Inferior parietal cortex (tissue), 1 donor: Measurements from ENCODE around the gene SCAND1.
A peak's percentile ranks its signal among the peaks of the same experiment; 100 is the strongest.
"Not testable (repeated sequence)": the region's sequence is repeated elsewhere in the genome, so short reads cannot be mapped to it uniquely, and the experiment has no call there.

Source experiments
- DNase-seq: peaks from one replicate; pipeline ENCODE4 v3.0.0-alpha.2; 2016; ENCODE audit errors: extremely low spot score

Gene SCAND1

DNA sequence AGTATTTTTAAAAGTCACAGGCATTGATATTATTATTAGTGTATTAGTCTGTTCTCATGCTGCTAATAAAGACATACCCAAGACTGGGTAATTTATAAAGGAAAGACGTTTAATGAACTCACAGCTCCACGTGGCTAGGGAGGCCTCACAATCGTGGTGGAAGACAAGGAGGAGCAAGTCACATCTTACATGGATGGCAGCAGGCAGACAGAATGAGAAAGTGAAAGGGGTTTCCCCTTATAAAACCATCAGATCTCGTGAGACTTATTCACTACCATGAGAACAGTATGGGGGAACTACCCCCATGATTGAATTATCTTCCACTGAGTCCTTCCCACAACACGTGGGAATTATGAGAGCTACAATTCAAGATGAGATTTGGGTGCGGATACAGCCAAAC is 5.0 kb upstream of the SCAND1 start:
- DNase-seq: not testable (repeated sequence)

DNA sequence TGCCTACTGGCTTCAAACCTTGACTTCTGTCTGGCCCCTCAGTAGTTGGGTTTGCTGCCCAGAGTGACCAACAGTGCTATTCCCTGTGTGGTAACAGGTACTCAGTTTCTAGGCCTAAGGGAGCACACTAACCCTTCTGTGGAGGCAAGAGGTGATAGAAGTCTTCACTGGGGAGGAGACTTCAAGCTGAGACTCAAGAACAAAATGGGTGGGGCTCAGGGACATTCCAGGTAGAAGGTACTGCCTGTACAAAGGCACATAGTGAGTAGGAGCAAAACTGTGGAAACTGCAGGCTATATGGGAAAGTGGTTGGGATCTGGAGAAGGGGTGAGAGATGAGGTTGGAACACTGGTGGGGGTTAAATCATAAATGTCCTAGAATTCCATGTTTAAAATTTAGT is 2.3 kb upstream of the SCAND1 start:
- DNase-seq: no peak

DNA sequence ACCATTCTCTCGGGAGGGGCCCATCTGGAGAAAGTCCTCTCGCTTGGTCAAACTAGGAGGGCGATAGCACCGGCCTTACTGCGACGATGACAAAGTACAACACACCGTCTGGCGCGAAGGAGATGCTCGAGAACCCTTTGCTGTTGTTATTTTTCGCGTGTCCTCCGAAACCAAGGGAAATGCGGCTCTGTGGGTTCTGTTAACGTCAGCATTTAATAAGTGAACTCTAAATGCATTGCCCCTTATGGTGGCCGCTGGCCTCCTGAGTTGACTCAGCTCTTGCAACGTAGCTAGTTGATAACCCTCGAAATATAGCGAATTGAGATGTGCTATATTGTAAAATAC is 577 bp upstream of the SCAND1 start:
- no peak for DNase-seq

DNA sequence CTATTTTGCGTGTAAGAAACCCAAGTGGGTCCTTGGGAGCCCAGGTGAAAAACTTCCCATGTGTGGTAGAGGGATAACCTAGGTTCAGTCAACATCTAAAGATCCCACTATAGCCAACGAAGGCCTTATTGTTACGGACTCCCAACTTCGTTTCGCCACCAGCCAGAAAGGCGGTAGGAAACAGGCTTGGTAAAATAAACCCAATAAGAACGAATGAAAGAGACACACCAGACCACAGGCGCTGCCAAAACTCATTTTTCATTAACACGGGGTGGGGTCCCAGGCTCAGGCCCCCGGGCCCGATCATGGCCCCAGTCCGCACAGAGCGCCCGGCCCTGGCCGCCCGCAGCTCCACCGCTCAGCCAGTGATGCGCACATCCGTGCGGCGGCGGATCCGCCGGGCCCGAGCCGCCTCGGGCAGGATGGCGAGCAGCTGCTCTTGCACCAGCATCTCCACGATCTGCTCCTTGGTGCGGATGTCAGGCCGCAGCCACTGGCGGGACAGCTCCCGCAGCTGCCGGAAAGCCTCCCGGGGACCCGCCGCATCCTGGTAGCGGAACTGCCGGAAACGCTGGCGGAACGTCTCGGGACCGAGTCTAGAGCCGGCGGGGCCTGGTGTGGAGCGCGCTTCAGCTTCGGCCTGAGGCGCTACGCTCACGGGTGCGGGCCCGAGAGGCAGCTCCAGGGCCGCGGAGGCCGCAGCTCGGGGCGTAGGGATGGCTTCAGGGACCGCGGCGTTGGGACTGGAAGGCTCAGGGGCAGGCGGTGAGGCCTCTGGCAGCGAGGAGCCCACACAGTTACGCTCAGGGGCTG is 709 bp downstream of the SCAND1 start:
- DNase-seq: peak; percentile 13

DNA sequence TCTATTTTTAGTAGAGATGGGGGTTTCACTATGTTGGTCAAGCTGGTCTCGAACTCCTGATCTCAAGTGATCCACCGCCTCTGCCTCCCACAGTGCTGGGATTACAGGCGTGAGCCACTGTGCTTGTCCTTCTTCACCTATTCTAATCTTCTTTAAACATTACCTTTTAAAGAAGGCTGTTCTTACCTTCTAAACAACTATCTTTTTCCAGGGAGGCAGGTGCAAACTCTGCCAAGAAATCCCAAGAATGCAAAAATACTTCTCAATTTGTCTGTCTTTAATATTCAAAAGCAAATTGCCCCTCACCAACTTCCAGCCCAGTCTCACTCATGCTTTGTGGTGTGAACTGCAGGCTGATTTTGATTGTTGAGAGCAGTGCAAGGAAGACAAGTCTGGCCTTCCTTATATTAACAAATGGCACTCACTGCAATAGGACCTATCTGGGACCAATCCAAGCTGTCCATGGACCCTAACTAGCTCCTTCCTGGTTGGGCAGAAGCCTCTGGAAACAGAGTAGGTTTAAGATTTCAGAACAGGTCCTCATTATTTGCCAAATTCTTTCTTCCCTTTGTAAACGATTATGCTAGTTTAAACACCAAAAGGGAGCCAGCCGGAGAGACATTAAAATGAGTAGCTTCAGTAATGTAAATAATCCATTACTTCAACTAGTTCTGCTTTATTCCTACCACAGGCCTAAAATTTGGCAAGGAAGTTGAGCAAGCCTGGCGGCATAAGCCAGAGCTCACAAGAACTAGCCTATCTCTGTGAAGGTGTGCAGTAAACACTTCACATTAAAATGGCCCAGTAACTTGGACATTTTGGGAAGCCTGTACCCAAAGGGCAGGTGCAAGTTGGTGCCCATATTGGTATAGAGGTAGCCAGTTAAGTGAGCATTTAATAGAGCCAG is 1.6 kb downstream of the SCAND1 start:
- peak; percentile 8 for DNase-seq

DNA sequence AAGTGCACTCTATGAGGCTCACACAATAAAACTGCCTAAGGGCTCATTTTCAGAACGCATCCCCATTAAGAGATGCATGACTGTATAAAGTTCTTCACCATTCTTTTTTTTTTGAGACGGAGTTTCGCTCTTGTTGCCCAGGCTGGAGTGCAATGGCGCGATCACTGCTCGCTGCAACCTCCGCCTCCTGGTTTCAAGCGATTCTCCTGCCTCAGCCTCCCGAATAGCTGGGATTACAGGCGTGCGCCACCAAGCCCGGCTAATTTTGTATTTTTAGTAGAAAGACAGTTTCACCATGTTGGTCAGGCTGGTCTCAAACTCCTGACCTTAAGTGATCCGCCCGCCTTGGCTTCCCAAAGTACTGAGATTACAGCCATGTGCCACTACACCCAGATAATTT is 2.2 kb downstream of the SCAND1 start:
- not testable (repeated sequence) for DNase-seq

DNA sequence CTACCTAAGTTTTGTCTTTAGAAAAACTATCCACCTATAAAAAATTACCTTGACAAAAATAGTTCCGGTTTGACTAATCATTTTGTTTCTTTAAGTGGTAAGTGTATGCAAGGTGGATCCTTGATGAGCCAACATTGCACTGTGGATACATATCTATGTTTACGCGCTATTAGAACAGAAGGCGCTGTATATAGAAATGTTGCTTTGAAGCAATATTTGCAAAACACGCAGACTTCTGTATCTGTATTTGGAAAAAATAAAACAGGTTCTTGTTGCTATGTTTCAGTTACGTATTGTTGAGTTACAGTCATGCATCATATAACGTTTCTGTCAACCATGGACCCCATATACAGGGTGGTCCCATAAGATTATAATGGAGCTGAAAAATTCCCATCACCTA is 4.2 kb downstream of the SCAND1 start:
- DNase-seq: no peak

DNA sequence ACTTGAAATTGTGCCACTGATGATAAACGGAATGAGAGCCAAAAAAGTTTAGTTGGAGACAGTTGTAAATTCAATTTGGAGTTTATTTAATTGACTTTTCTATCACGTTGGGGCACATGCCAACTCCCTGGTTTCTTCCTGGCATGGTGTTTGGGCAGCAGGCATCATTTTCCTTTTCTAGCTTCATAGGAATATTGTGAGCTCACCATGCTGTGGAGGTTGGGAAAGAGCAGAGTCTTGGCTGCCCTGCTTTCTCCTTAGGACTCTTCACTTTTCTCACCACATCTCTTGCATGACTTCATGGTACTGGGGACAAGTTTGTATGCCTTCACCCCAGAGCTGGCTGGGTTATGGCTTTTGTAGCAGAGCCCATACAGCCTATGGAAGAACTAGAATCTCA is 6.4 kb downstream of the SCAND1 start:
- DNase-seq: no peak

DNA sequence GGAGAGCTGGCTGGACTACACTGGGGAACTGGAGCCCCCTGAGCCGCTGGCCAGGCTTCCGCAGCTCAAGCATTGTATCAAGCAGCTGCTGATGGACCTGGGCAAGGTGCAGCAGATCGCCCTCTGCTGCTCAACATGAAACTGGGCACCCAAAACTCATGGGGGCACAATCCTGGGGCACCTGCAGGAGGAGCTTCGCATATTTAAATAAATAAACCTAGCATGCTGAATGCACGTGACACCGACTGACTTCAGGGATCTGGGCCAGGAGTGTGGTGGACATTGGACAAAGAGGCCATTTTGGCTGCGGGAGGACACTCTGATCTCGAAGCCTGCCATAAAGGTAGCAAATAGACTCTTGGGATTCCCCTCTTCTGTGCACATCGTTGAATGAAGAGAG is 6.8 kb downstream of the SCAND1 start:
- DNase-seq: no peak

DNA sequence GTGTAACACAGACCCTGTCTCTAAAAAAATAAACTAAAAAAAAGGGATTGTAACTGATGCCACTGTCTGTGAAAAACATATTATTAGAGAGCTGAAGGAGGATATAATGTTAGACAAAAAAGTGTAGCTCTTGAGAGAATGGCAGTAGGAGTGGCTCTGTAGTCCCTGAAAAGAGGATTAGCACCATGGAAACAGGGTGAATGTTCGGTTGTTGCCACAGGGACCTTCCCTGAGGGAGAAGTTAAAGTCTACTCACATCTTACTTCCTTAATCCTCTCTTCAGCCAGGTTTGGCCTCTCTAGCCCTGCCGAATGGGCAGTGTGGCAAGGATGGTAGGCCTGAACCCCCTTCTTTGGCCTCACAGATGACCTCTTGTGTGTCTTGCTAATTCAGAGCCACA is 12.1 kb downstream of the SCAND1 start:
- DNase-seq: no peak

DNA sequence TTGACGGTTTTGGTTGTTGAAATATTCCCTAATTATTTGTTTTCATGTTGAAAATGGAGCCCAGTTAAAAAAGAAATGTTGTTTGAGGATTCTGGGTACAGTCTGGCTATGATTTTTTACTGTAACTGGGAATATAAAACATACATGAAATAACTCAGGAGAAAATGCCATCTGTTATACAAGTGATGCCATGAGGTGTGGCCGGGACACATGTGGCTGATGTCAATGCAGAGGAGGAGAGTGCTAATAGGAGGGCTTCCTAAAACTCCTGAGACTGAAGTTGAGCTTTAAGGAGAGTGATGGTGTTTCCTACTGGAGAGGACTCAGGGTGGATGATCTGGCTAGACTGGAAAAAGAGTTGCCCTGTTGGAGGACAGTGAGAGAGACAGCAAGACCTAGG is 12.7 kb downstream of the SCAND1 start:
- DNase-seq: no peak

DNA sequence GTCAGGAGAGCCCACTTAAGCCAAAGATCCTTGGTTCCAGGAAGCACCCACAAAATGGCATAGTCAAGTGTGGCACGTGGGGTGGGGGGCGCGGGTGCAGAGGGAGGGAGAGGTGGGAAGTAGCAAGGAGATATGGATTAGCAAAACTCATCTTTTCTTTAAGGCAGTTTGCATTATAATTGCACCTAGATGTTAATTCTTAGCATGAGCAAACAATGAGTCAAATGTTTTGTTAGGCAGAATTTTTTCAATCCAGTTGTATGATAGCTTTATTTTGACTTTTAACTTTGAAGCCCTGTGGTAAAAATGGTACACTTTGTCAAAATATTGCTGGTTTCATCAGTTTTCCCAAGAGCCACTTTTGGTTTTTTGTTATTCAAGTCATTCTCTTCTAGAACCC is 15.0 kb downstream of the SCAND1 start:
- DNase-seq: no peak

DNA sequence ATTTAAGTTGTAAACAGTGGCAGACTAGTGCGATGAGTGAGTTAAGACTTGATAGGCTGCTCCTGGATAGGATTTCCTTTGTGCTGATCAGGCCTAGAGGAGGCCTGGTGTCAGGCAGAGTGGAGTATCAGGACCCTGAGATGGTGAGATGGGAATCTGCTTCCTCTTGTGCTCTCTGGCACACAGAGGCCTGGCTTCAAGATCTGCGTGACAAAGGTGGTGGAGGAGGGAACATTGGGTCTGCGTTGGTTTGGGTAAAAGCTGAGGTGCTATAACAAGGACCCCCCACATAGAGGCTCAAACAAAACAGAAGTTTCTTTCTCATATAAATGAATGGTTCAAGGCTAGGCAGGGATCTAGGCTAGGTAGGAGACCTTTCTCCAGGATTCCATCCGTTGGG is 20.3 kb downstream of the SCAND1 start:
- DNase-seq: no peak

DNA sequence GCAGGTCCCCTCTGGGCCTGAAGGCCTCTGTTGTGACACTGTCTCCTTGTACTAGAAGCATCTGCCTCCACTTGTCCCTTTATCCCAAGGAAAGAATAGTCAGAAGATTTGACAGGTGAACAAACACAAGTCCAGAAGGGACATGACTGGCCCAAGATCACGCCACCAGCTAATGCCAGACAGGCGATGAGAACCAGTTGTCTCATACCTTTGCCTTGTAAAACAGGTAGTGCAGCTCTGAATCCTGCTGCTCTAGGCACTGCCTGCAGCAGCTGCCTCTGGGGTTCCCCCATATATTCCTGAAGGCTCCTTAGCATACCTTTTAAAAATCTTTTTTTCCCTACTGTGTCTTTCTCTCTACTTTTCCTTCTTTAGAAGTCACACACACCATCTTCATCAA is 25.0 kb downstream of the SCAND1 start:
- DNase-seq: no peak

DNA sequence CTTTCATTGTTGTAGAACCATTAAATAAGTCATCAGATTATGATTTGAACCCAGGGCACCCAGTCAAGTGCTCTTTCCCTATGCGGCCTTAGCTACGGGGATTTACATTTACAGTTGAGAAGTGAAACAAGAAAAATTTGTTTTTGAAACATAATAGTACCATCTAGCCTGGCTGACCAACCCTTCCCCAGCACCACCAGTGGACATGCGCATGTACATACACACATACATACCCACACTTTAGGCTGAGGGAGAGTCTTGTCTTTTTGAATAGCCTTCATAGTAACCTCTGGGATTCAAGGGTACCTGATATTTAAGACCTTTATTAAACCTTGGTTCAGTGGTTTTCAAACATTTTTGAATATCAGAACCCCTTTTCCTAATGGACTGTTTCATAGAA is 33.8 kb downstream of the SCAND1 start:
- DNase-seq: no peak

DNA sequence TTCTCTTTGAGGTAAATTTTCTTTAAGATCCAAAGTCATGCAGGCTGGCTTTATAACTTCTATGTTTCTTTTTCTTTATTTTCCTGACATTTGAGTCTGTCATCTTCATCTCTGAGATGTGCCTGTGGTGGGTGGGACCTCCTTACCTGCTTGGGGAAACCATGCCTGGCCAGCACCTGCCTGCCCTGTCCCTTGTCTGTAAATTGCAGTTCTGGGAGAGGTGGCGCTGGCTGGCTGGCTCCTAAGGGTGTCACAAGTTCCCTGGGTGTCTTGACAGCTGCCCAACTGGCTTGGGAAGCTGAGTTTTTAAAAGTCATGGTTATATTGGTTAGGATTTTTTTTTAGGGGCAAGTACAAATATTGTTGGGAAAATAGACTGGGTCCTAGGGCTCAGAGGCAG is 36.3 kb downstream of the SCAND1 start:
- DNase-seq: no peak

DNA sequence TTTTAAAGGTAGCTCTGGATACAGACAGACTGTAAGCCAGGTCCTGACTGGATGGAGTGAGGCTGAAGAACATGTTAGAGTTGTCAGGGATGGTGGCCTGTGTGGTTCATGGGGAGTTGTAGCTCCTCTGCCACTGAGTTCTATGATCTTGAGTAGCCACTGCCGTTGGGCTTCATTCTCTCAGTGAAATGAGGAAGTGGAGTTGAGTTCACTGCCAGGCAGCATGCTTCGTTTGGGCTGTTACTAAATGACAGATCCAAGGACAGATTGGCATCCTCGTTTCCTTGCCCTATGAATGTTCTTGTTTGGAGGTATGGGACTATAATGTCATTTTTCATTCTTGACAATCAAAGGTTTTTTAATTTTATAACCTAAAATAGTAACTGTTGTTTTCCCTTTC is 37.2 kb downstream of the SCAND1 start:
- no peak for DNase-seq

DNA sequence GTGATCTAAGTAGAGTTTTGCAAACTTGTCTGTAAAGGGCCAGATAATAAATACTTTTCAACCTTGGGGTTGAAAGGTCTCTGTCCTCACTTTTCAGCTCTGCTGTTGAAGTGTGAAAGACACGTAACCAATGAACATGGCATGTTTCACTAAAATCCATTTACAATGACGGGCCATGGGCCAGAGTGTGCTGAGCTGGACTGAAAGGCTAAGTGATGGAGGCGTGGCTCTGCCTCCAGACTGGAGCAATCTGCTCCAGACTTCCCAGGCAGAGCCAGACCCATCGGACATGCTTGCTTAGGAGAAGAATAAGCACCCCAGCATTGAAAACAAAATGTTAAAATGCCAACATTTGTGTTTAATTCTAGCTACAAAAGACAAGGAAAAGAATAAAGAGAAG is 41.4 kb downstream of the SCAND1 start:
- DNase-seq: no peak

DNA sequence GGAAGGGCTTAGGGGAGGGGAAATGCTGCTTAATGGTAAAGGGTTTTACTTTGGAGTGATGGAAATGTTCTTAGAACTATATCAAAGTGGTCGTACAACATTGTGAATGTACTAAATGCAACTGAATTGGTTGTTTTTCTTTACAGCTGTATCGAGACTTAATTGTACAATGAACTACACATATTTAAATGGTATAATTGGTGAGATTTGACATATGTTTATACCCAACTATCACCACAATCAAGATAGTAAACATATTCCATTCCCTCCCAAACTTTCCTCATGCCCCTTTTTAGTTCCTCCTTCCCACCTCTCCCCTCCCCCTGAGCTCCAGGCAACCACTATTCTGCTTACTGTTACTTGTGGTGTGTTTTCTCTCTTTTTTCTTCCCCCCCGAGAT is 44.0 kb downstream of the SCAND1 start:
- no peak for DNase-seq

DNA sequence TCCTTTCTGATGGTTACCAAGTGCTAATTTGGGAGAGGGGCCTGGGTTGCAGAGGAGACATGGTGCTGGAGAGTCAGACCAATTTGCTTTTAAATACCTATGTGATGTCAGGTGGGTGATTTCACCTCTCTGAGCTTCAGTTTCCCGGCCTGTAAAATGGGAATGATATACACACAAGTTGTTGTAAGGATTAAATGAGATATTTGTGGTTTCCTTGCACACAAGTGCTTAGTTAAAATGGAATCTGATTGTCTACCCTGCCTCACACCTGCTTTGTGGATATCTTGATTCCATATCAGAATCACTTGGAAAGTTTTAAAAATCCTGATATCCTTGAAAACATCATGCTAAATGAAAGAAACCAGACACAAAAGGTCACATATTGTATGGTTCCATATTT is 44.5 kb downstream of the SCAND1 start:
- no peak for DNase-seq

DNA sequence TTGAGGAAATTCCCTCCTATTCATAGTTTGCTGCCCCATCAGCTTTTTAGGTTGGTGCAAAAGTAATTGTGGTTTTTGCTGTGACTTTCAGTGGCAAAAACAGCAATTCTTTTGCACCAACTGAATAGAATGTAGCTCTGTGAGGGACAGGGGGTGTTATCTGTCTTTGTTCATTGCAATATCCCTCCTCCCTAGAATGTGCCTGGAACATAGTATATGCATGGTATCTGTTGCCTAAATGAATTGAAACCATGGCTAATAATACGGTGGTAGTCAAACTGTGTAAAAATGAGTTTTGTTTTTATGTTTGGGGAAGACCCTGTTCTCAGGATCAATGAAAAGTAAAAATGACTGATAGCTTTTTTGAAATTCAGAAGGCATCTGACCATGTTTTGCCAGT is 45.1 kb downstream of the SCAND1 start:
- DNase-seq: no peak

DNA sequence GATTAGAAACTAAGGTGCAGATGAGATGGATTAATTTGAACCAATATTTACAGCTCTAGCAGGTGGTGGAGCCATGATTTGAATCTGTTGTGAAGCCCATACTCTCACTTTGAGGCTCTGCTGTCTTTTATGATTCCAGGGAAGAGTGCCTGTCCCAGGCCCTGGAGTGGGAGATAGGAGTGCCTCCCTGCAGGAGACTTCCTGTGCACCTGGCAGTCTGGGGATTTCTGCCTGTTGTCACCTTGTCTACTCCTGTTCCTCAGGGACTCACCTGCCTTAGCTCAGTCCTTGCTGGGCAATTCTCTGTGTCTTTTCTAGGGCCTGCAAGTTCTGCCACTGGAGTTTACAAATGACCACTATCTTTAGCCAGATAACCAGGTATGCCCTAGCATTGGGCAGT is 46.3 kb downstream of the SCAND1 start:
- no peak for DNase-seq

DNA sequence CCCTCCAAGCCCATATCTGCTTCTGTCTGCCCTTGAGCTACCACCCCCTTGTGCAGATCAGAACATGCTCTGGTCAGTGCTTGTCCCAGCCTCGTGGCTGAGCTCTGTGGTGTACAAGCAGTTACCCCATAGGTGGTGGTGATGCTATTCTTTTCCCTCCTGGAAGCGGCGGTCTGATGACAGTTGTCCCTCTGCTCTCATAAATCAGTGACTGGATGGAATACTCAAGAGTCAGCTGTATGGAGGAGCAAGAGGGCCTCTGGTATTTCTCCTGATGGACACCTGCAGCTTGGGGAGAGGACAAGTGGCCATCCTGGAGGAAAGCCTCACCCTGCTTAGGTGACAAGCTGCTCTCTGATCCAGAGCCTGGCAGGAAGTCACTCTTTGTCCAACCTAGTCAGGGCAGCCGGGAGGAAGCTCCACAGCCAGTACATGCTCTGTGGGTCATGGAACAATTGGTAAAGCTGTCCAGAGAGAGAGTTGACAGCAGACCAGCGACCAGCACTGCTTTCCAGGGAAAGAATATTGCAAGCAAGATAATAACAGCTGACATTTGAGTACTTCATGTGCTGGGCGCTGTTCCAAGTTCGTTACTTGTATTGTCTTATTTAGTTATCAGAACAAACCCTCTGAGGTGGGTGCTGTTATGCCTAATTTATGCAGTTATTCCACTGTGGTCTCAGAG is 47.1 kb downstream of the SCAND1 start:
- no peak for DNase-seq
